K562 (cell line): ENCODE data around the gene PRMT7. TPM values are rescaled to one million over a fixed set of nuclear protein-coding genes. Genes with fewer than 3 reads are reported as not detected.
A peak's percentile ranks its signal among the peaks of the same experiment; 100 is the strongest.

Experiments
- ARHGAP35 ChIP-seq: fragments of 450-650 bp; IDR thresholded peaks from 2 replicates; pipeline ENCODE4 v1.6.1; 2018; ENCODE audit not compliant: partially characterized antibody
- ATF1 ChIP-seq, 2 experiments: fragments of 450-650 bp in 1 of 2; IDR thresholded peaks; 2 replicates each; pipeline ENCODE4 v1.6.1; 2016; ENCODE audit warnings: missing compliant biosample characterization in 1 of 2, missing genetic modification characterization in 1 of 2
- DPF2 ChIP-seq: fragments of 450-650 bp; IDR thresholded peaks from 2 replicates; pipeline ENCODE4 v1.6.1; 2016
- EP300 ChIP-seq: IDR thresholded peaks from 2 replicates; pipeline ENCODE4 v1.6.1; 2012; ENCODE audit warnings: low read length, improper control_type of control experiment
- ETV1 ChIP-seq: fragments of 450-650 bp; conservative IDR thresholded peaks from 2 replicates; pipeline ENCODE4 v1.6.1; 2016; ENCODE audit warnings: missing genetic modification characterization, control low read depth, low read depth, missing compliant biosample characterization
- HMBOX1 ChIP-seq: sonication (generic); IDR thresholded peaks from 2 replicates; pipeline ENCODE4 v1.6.1; 2016
- JUND ChIP-seq, 2 experiments: IDR thresholded peaks; 2 replicates in 1 of 2; 3 replicates in 1 of 2; pipeline ENCODE4 v1.6.1; 2011; ENCODE audit warnings: borderline replicate concordance in 2 of 2, low read depth in 2 of 2, low read length in 2 of 2, improper control_type of control experiment in 1 of 2, missing biosample characterization in 1 of 2, missing genetic modification characterization in 1 of 2, missing genetic modification reagents in 1 of 2
- LCOR ChIP-seq: sonication (generic); formaldehyde crosslinking; IDR thresholded peaks from 2 replicates; pipeline ENCODE4 v1.8.0; 2022; ENCODE audit warnings: mild to moderate bottlenecking, missing genetic modification reagents
- MAZ ChIP-seq, 2 experiments: fragments of 450-650 bp in 1 of 2; sonication (generic) in 1 of 2; formaldehyde crosslinking; IDR thresholded peaks in 1 of 2; conservative IDR thresholded peaks in 1 of 2; 2 replicates each; pipeline versions ENCODE4 v1.4.0 to v1.5.0; 2020; ENCODE audit warnings: mild to moderate bottlenecking in 1 of 2, missing genetic modification reagents in 1 of 2
- NRF1 ChIP-seq, 2 experiments: fragments of 450-650 bp; IDR thresholded peaks in 1 of 2; conservative IDR thresholded peaks in 1 of 2; 2 replicates each; pipeline ENCODE4 v1.6.1; 2014; ENCODE audit warnings: mild to moderate bottlenecking in 2 of 2
- PBX2 ChIP-seq, 2 experiments: IDR thresholded peaks in 1 of 2; conservative IDR thresholded peaks in 1 of 2; 2 replicates each; pipeline ENCODE4 v1.6.1; 2016; ENCODE audit warnings: low read depth in 2 of 2, mild to moderate bottlenecking in 1 of 2, missing compliant biosample characterization in 1 of 2, missing genetic modification characterization in 1 of 2, moderate library complexity in 1 of 2
- POLR2A ChIP-seq: fragments of 450-650 bp; conservative IDR thresholded peaks from 2 replicates; pipeline ENCODE4 v1.6.1; 2016
- POLR3G ChIP-seq: IDR thresholded peaks from 2 replicates; pipeline ENCODE4 v1.6.1; 2011; ENCODE audit not compliant: insufficient read length, insufficient replicate concordance; ENCODE audit errors: extremely low read depth
- SPI1 ChIP-seq: IDR thresholded peaks from 2 replicates; pipeline ENCODE4 v1.6.1; 2011; ENCODE audit warnings: low read depth, low read length, control low read depth, borderline replicate concordance
- TEAD1 ChIP-seq, 2 experiments: fragments of 450-650 bp in 1 of 2; sonication (generic) in 1 of 2; formaldehyde crosslinking; IDR thresholded peaks; 2 replicates each; pipeline versions ENCODE4 v1.4.0 to v1.8.0; 2020 to 2022; ENCODE audit warnings: mild to moderate bottlenecking in 2 of 2, missing genetic modification reagents in 1 of 2
- polyA plus RNA-seq, 8 experiments: library from polyadenylated mRNA; depleted of rRNA in 4 of 8; stranded (reverse) in 5 of 8; unstranded in 3 of 8; fragments of >200 nt; fragmentation: Nextera tagmentation in 2 of 8; fragmentation: Illumina TruSeq in 1 of 8; extraction: Ambion mirVana in 2 of 8; extraction: Trizol in 1 of 8; gene quantifications; 2 replicates each; pipeline versions ENCODE4 v1.2.1 to v1.2.3, GENCODE V29; 2011 to 2014; ENCODE audit warnings: inconsistent platforms in 1 of 8, missing spikeins in 1 of 8
- total RNA-seq, 7 experiments: library from RNA; depleted of rRNA in 6 of 7; stranded (reverse); fragments of >200 nt in 6 of 7; fragmentation: Illumina TruSeq in 2 of 7; extraction: Trizol in 2 of 7; gene quantifications; 2 replicates each; pipeline versions ENCODE4 v1.2.1 to v1.2.3, GENCODE V29; 2011 to 2021; ENCODE audit warnings: low replicate concordance in 1 of 7

PRMT7 gene
- total and polyA plus RNA-seq, 9 of the 15 experiments (the other 6 are each of a cell fraction or from before 2014, with no cell fraction given): 6.4 to 88.8 (median 73.1) TPM

- peak; percentile 58; the same call in 1 of the 2 replicates for TF ChIP-seq HMBOX1
- no peak; the same call in 1 of the 2 replicates for TF ChIP-seq EP300
- no peak for TF ChIP-seq ATF1 (CRISPR knock-in tag; IDR thresholded peaks at IDR 0.05)
- peak; percentile 27; the same call in 1 of the 2 replicates for TF ChIP-seq ATF1 (tag; IDR thresholded peaks at IDR 0.05)
- TF ChIP-seq PBX2 (CRISPR knock-in tag; IDR thresholded peaks at IDR 0.05; ENCODE audit: low read depth): no peak
- peak; percentile 70 for TF ChIP-seq PBX2 (tag; conservative IDR thresholded peaks at IDR 0.05; ENCODE audit: low read depth)
- no peak for TF ChIP-seq POLR3G
- 0 out of 2 replicates have a peak, but pooled peaks have one; percentile 10 for TF ChIP-seq ETV1 (tag)
- TF ChIP-seq NRF1 (conservative IDR thresholded peaks at IDR 0.05 in 1 of 2, IDR thresholded peaks at IDR 0.05 in 1 of 2): 0 out of 4 replicates have a peak, but pooled peaks of 1 of the 2 experiments have one; percentile 22
- TF ChIP-seq DPF2: peak; percentile 32; the same call in 1 of the 2 replicates
- TF ChIP-seq MAZ (CRISPR knock-in tag; conservative IDR thresholded peaks at IDR 0.05 in 1 of 2, IDR thresholded peaks at IDR 0.05 in 1 of 2): peak; percentile 34 to 82; a peak in 3 of 4 replicates
- TF ChIP-seq ARHGAP35: peak; percentile 12
- no peak for TF ChIP-seq POLR2A
- 0 out of 2 replicates have a peak, but pooled peaks have one; percentile 33 for TF ChIP-seq LCOR (CRISPR knock-in tag)
- TF ChIP-seq JUND (IDR thresholded peaks at IDR 0.05; ENCODE audit: borderline replicate concordance, low read depth, low read length): peak; percentile 43
- peak; percentile 25; the same call in 1 of the 3 replicates for TF ChIP-seq JUND (tag; IDR thresholded peaks at IDR 0.05; ENCODE audit: borderline replicate concordance, low read depth, low read length)
- peak; percentile 82 for TF ChIP-seq SPI1
- 0 out of 4 replicates have a peak, but pooled peaks of 1 of the 2 experiments have one; percentile 20 for TF ChIP-seq TEAD1 (CRISPR knock-in tag; IDR thresholded peaks at IDR 0.05)
- TF ChIP-seq, all 486 proteins: peak for 40
These were observed 21.0 kb upstream of the PRMT7 start (continued) for GRCh38 chr16:68289621-68290329.
